ENCODE data around the gene L3MBTL4.

L3MBTL4 gene

DNA sequence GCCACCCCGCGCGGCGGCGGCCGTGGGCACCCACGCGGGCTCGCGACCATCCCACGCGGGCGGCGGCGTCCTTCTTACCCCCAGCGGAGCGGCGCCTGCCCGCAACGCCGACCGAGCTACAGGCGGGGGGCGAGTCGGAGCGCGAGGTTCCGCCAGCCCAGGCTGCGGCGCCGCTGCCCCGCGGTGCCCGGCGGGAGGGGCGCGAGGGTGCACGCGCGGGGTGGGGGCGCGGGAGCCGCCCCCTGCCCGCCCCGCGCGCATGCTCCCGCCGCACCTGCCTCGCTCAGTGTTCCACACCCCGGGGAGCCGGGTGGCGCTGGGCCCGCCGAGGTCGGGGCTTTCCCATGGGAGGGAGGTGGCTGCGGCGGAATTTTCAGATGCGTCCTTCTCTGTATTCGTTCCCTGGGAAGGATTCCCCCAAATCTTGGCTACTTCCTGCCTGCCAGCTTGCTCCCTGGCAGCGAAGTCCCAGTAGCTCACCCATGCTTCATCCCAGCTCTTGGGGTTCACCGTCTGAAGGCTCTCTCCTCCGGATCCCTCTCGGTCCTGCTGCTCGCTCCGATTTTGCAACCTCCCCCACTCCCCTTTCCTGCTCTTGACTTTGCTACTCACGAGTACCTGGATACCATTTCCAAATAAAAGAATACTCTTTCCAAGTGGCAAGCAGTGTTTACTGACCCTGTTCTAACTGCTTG lies at the start of gene L3MBTL4:
TSS of gene L3MBTL4 (minus strand) at position 189 of the 695 bp plus-strand sequence. CDS start 103,286 bp downstream, outside the sequence.
- peak within 1 kb of the TSS; percentile 71 for H3K4me3 ChIP-seq (ENCODE audit: low read length)
- H3K9ac ChIP-seq (ENCODE audit: low read length): peak within 1 kb of the TSS; percentile 85
- no peaks in the 10 kb centered on the region for H3K27me3 ChIP-seq (ENCODE audit: control insufficient read depth, insufficient read depth, low read length)
- no peaks in the 10 kb centered on the region for H3K9me3 ChIP-seq (ENCODE audit: control insufficient read depth, low read length)
- no peaks in the 10 kb centered on the region for H3K36me3 ChIP-seq (ENCODE audit: control insufficient read depth, insufficient read depth, low read length)
- no peaks in the 10 kb centered on the region for H3K4me1 ChIP-seq (ENCODE audit: control insufficient read depth, insufficient read depth, low read length)

- no peaks in the 10 kb centered on the region for H3K9me3 ChIP-seq (ENCODE audit: control insufficient read depth, low read length)
These were observed 37.5 kb upstream of the L3MBTL4 start for GRCh38 chr18:6452194-6452593.

GRCh38 chr18:6449213-6449612 lies 34.5 kb upstream of the L3MBTL4 start:
- Histone ChIP-seq H3K9ac (ENCODE audit: low read length) (no peak overlapping the region), H3K4me3 (ENCODE audit: low read length) (no peak overlapping the region), H3K27me3 (ENCODE audit: control insufficient read depth, insufficient read depth, low read length) (no peaks in the 10 kb centered on the region), H3K4me1 (ENCODE audit: control insufficient read depth, insufficient read depth, low read length) (no peaks in the 10 kb centered on the region), H3K36me3 (ENCODE audit: control insufficient read depth, insufficient read depth, low read length) (no peaks in the 10 kb centered on the region), H3K9me3 (ENCODE audit: control insufficient read depth, low read length) (no peaks in the 10 kb centered on the region)

More at GRCh38 chr18:6452194-6452593, 37.5 kb upstream of the L3MBTL4 start:
- no peak overlapping the region for H3K9ac ChIP-seq (ENCODE audit: low read length)
- no peak overlapping the region for H3K4me3 ChIP-seq (ENCODE audit: low read length)
- no peaks in the 10 kb centered on the region for H3K36me3 ChIP-seq (ENCODE audit: control insufficient read depth, insufficient read depth, low read length)
- peaks cover 8% of the 10 kb centered on the region for H3K27me3 ChIP-seq (ENCODE audit: control insufficient read depth, insufficient read depth, low read length)
- H3K4me1 ChIP-seq (ENCODE audit: control insufficient read depth, insufficient read depth, low read length): no peaks in the 10 kb centered on the region

GRCh38 chr18:6444466-6445228 lies 29.9 kb upstream of the L3MBTL4 start:
- H3K4me3 ChIP-seq (ENCODE audit: low read length): no peak overlapping the region
- no peak overlapping the region for H3K9ac ChIP-seq (ENCODE audit: low read length)
- H3K4me1 ChIP-seq (ENCODE audit: control insufficient read depth, insufficient read depth, low read length): no peaks in the 10 kb centered on the region
- H3K9me3 ChIP-seq (ENCODE audit: control insufficient read depth, low read length): no peaks in the 10 kb centered on the region
- H3K36me3 ChIP-seq (ENCODE audit: control insufficient read depth, insufficient read depth, low read length): no peaks in the 10 kb centered on the region
- H3K27me3 ChIP-seq (ENCODE audit: control insufficient read depth, insufficient read depth, low read length): no peaks in the 10 kb centered on the region

GRCh38 chr18:6441200-6441599 lies 26.5 kb upstream of the L3MBTL4 start:
- no peaks in the 10 kb centered on the region for H3K36me3 ChIP-seq (ENCODE audit: control insufficient read depth, insufficient read depth, low read length)
- H3K4me3 ChIP-seq (ENCODE audit: low read length): no peak overlapping the region
- H3K9ac ChIP-seq (ENCODE audit: low read length): no peak overlapping the region
- H3K27me3 ChIP-seq (ENCODE audit: control insufficient read depth, insufficient read depth, low read length): no peaks in the 10 kb centered on the region
- H3K4me1 ChIP-seq (ENCODE audit: control insufficient read depth, insufficient read depth, low read length): no peaks in the 10 kb centered on the region
- no peaks in the 10 kb centered on the region for H3K9me3 ChIP-seq (ENCODE audit: control insufficient read depth, low read length)

- no peaks in the 10 kb centered on the region for H3K9me3 ChIP-seq (ENCODE audit: control insufficient read depth, low read length)
- H3K9ac ChIP-seq (ENCODE audit: low read length): no peak overlapping the region
- no peak overlapping the region for H3K4me3 ChIP-seq (ENCODE audit: low read length)
- H3K27me3 ChIP-seq (ENCODE audit: control insufficient read depth, insufficient read depth, low read length): no peaks in the 10 kb centered on the region
- no peaks in the 10 kb centered on the region for H3K4me1 ChIP-seq (ENCODE audit: control insufficient read depth, insufficient read depth, low read length)
- H3K36me3 ChIP-seq (ENCODE audit: control insufficient read depth, insufficient read depth, low read length): no peaks in the 10 kb centered on the region
These were observed 23.5 kb upstream of the L3MBTL4 start for GRCh38 chr18:6437937-6438818.

- H3K9ac ChIP-seq (ENCODE audit: low read length): no peak overlapping the region
- no peaks in the 10 kb centered on the region for H3K9me3 ChIP-seq (ENCODE audit: control insufficient read depth, low read length)
- no peaks in the 10 kb centered on the region for H3K4me1 ChIP-seq (ENCODE audit: control insufficient read depth, insufficient read depth, low read length)
- no peak overlapping the region for H3K4me3 ChIP-seq (ENCODE audit: low read length)
- H3K27me3 ChIP-seq (ENCODE audit: control insufficient read depth, insufficient read depth, low read length): no peaks in the 10 kb centered on the region
- H3K36me3 ChIP-seq (ENCODE audit: control insufficient read depth, insufficient read depth, low read length): no peaks in the 10 kb centered on the region
These were observed 21.0 kb upstream of the L3MBTL4 start for GRCh38 chr18:6435731-6436130.

DNA sequence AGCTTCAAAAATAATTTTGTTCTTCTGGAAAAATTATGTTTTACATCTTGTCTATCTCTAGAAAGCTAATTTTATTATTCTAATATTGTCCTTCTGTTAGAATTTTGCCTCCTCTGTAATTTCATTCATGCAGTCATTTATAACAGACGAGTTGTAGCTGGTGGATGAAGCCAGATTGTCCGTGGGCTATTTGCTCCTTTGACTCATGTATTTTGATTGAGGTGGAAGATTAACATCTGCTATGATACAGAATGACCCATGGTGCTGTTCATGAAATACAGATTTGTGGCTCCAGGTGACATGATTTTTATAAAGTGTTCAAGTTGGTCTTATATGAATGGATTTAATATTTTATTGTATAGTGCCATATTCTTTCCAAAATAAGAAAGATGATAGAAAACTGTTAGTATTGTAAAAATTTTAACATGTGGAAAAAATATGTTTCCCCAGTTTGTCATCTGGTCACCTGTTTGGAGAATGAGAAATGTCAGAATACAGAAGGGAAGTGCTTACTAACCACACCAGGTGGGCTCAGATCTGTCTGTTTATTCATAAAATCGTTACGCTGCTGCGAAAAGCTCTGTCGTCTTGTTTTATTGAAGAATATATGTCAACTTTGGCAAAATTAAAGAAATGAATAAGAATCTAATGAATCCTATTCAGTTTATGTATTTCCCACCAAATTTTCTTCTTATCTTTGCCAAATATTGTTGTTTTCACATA lies 20.4 kb upstream of the L3MBTL4 start:
- Histone ChIP-seq H3K9me3 (ENCODE audit: control insufficient read depth, low read length) (no peaks in the 10 kb centered on the region), H3K9ac (ENCODE audit: low read length) (no peak overlapping the region), H3K4me3 (ENCODE audit: low read length) (no peak overlapping the region), H3K36me3 (ENCODE audit: control insufficient read depth, insufficient read depth, low read length) (no peaks in the 10 kb centered on the region), H3K27me3 (ENCODE audit: control insufficient read depth, insufficient read depth, low read length) (no peaks in the 10 kb centered on the region), H3K4me1 (ENCODE audit: control insufficient read depth, insufficient read depth, low read length) (no peaks in the 10 kb centered on the region)

GRCh38 chr18:6434481-6434880 lies 19.8 kb upstream of the L3MBTL4 start:
- no peak overlapping the region for H3K4me3 ChIP-seq (ENCODE audit: low read length)
- no peaks in the 10 kb centered on the region for H3K9me3 ChIP-seq (ENCODE audit: control insufficient read depth, low read length)
- no peaks in the 10 kb centered on the region for H3K4me1 ChIP-seq (ENCODE audit: control insufficient read depth, insufficient read depth, low read length)
- no peaks in the 10 kb centered on the region for H3K36me3 ChIP-seq (ENCODE audit: control insufficient read depth, insufficient read depth, low read length)
- no peak overlapping the region for H3K9ac ChIP-seq (ENCODE audit: low read length)
- no peaks in the 10 kb centered on the region for H3K27me3 ChIP-seq (ENCODE audit: control insufficient read depth, insufficient read depth, low read length)

DNA sequence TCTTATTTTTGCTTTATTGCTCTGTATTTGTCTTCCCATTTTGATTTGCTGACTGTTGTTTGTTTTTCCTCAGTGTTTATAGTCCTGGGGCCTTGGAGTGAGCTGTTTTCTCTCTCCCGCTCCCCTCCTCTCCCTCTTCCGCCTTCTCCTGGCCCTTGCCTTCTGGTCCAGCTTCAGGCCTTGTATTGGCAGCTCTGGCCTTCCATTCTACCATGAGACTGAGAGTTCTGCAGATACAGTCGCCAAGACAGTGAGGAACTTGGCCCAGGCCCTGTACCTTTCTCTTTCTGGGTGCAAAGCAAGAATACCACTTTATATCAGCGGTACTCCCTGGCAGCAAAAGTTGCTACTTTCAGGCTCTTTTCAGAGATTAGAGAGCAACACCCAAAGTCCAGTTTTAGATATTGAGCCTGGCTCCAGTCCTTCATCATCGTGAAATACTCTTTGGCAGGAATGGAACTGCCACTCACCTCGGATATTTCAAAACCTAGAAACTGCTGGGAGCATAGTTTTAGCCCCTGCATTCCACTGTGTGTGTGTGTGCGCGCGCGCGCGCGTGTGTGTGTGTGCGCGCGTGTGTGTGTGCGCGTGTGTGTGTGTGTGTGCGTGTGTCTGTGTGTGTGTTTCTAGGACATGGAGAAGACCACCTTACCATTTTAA lies 17.1 kb upstream of the L3MBTL4 start:
- Histone ChIP-seq H3K4me1 (ENCODE audit: control insufficient read depth, insufficient read depth, low read length) (no peaks in the 10 kb centered on the region), H3K27me3 (ENCODE audit: control insufficient read depth, insufficient read depth, low read length) (no peaks in the 10 kb centered on the region), H3K36me3 (ENCODE audit: control insufficient read depth, insufficient read depth, low read length) (no peaks in the 10 kb centered on the region), H3K9ac (ENCODE audit: low read length) (no peak overlapping the region), H3K4me3 (ENCODE audit: low read length) (no peak overlapping the region), H3K9me3 (ENCODE audit: control insufficient read depth, low read length) (no peaks in the 10 kb centered on the region)

- Histone ChIP-seq H3K9ac (ENCODE audit: low read length) (no peak overlapping the region), H3K9me3 (ENCODE audit: control insufficient read depth, low read length) (no peaks in the 10 kb centered on the region), H3K4me1 (ENCODE audit: control insufficient read depth, insufficient read depth, low read length) (no peaks in the 10 kb centered on the region), H3K27me3 (ENCODE audit: control insufficient read depth, insufficient read depth, low read length) (no peaks in the 10 kb centered on the region), H3K4me3 (ENCODE audit: low read length) (no peak overlapping the region), H3K36me3 (ENCODE audit: control insufficient read depth, insufficient read depth, low read length) (no peaks in the 10 kb centered on the region)
These were observed 14.2 kb upstream of the L3MBTL4 start for GRCh38 chr18:6428851-6429395.
